Measurements from ENCODE around the gene TENM4. TPM values are rescaled to one million over a fixed set of nuclear protein-coding genes. Genes with fewer than 3 reads are reported as not detected.

TENM4 gene
- total RNA-seq, 1 donor from 2014 or later, result 27.2 TPM

GRCh38 chr11:78735711-78736110, 705.1 kb downstream of the TENM4 start:
- no peak for DNase-seq

- DNase-seq, result no peak
Measured at GRCh38 chr11:78733031-78733430, 707.8 kb downstream of the TENM4 start.

- no peak for DNase-seq
Measured at GRCh38 chr11:78732246-78732645, 708.6 kb downstream of the TENM4 start.

- no peak for DNase-seq
Measured at GRCh38 chr11:78731027-78731426, 709.8 kb downstream of the TENM4 start.

GRCh38 chr11:78730267-78730824, 710.5 kb downstream of the TENM4 start:
- no peak for DNase-seq

GRCh38 chr11:78727816-78728215, 713.0 kb downstream of the TENM4 start:
- no peak for DNase-seq

GRCh38 chr11:78725200-78725599, 715.6 kb downstream of the TENM4 start:
- no peak for DNase-seq

- DNase-seq, result no peak
Measured at GRCh38 chr11:78722786-78723185, 718.0 kb downstream of the TENM4 start.

GRCh38 chr11:78720281-78720989, 720.4 kb downstream of the TENM4 start:
- DNase-seq, result no peak

- DNase-seq, result no peak
Measured at GRCh38 chr11:78717041-78717440, 723.8 kb downstream of the TENM4 start.

- no peak for DNase-seq
Measured at GRCh38 chr11:78715639-78716311, 725.1 kb downstream of the TENM4 start.

GRCh38 chr11:78714539-78714938, 726.3 kb downstream of the TENM4 start:
- DNase-seq, result no peak

- no peak for DNase-seq
Measured at GRCh38 chr11:78711735-78712134, 729.1 kb downstream of the TENM4 start.

- DNase-seq, result no peak
Measured at GRCh38 chr11:78710417-78710816, 730.4 kb downstream of the TENM4 start.

GRCh38 chr11:78708388-78708787, 732.4 kb downstream of the TENM4 start:
- DNase-seq, result no peak

GRCh38 chr11:78706551-78706950, 734.3 kb downstream of the TENM4 start:
- DNase-seq, result no peak

- DNase-seq, result no peak
Measured at GRCh38 chr11:78704811-78705210, 736.0 kb downstream of the TENM4 start.

- DNase-seq, result no peak
Measured at GRCh38 chr11:78699609-78700135, 741.2 kb downstream of the TENM4 start.

GRCh38 chr11:78698612-78699011, 742.2 kb downstream of the TENM4 start:
- DNase-seq, result no peak

GRCh38 chr11:78696177-78696576, 744.7 kb downstream of the TENM4 start:
- DNase-seq, result no peak

GRCh38 chr11:78694152-78694551, 746.7 kb downstream of the TENM4 start:
- DNase-seq, result no peak

GRCh38 chr11:78691215-78691614, 749.6 kb downstream of the TENM4 start:
- DNase-seq, result no peak

- DNase-seq, result no peak
Measured at GRCh38 chr11:78690352-78690987, 750.4 kb downstream of the TENM4 start.

Measured in skin of body (tissue), 2 donors.